Stimulated activated CD4-positive, alpha-beta T cell treated with anti-CD3 and anti-CD28 coated beads, Interleukin-12 subunit alpha, Interleukin-12 subunit beta, amount 100 ng/mL, for 48 hours (primary cell): ENCODE results near the gene BORCS6.

Experiments used
- DNase-seq, 3 donors: peaks; one replicate each; pipeline ENCODE4 v3.0.0-alpha.2; 2020; ENCODE audit warnings: low read depth in 2 of 3, low spot score in 1 of 3

The BORCS6 gene

DNA sequence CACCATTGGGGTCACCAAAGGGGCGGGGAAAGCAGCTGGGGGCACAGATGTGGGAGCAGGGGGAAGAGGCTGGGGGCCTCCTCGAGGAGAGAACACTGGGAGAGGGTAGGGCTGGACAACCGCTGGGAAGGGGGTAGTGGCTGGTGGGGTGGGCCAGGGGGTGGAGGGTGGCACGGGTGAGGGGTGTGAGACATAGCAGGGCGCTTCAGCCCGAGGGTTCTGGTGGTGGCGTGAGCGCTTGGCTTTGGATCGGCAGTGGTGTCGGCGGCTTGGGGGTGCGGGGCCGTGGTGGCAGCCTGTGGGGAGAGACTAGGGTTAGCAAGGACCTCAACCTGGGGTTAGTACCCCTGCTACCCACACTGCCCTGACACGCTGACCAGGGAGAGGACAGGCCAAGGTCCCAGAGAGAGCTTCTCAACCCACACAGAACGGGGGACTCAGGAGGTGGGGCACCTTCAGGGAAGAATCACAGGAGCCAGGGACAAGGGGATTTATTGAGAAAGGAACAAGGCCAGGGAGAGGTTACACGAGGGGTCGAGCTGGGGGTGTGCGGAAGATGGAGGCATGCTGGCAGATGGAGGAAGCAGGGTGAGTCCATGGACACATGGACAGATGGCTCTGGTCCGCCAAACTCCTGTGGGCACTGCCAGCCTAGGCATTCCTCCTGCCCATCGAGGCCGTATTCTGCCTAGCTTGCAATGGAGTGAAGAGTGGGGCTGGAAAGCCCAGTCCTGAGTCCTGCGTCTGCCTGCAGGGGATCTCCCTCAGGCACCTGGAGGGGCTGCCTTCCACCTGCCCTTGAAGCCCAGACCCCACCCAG, 46.2 kb downstream of the BORCS6 start:
- no peak for DNase-seq

DNA sequence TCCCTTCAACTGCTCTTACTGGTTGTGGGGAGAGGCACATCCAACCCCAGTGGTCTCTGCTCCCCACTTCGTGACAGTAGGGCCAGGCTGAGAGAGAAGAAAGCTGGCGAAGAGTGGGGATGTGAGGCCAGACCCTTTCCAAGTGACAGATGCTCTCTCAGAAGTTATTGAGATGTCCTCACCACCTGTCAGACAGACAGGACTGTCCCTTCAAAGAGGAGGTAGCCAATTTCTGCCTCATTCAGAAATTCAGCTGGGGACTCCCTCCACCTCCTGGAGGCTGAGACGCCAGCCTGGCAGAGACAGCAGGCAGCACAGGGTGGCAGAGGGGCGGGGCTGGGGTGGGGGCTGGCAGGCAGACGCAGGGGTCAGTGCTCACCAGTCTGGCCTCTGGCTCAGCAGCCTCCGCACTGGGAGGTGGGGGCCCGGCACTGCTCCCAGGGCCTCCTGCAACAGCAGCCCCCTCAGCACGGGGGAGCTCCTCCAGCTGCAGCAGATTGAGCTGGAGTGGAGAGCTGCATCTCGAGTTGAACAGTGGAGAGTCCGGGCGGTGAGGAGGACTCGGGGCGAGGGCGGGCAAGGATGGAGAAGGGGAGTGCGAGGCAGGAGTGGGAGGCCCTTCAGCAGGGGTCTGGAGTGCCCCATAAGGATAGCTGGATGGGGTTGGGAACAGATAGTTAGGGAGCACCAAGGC, 46.9 kb downstream of the BORCS6 start:
- no peak for DNase-seq

GRCh38 chr17:8142158-8142886, 47.7 kb downstream of the BORCS6 start:
- no peak for DNase-seq

GRCh38 chr17:8141741-8142140, 48.2 kb downstream of the BORCS6 start:
- DNase-seq: no peak

GRCh38 chr17:8141045-8141444, 48.9 kb downstream of the BORCS6 start:
- DNase-seq: no peak

DNA sequence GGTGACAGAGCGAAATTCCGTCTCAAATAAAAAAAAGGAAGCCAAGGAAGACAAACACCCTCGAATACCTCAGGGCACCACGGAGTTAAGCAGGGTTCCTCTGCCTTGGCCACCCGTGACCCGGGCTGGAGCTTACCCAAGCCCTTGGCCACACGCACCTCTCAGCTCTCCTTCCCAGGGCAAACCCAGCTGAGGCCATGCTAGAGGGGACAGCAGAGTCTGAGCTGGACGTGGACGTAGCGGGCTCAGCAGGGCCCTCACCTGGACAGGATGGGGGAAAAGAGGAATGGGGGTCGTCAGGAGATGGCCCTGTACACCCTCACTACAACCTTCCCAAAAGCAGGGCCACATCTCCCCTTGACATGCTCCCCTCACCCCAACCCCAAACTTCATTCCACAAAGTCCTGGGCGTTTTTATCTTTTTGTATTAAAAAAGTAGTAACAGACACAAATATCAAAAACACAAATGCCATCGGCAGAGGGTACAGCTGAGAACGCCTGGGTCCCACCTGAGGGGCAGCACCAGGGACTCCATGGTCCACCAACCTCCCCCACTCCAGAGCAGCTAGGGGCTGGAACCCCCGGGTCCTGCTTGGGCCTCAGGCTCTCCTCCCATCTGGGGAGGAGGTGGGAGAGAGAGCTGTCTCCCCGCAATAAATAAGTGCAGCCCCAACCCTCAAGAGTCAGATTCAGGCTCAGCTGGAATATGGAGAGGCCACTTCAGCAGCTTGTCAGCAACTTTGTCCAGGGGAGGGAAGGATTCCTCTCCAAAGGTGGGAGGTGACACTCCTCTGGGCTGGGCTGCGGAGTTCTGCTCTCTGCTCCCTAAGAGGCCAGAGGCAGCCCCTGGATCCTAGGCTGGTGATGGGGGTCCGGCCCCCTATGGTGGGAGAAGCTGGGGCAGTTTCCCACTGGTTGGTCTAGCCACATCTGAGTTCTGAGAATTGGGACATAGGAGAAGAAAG, 49.6 kb downstream of the BORCS6 start:
- DNase-seq: no peak

DNA sequence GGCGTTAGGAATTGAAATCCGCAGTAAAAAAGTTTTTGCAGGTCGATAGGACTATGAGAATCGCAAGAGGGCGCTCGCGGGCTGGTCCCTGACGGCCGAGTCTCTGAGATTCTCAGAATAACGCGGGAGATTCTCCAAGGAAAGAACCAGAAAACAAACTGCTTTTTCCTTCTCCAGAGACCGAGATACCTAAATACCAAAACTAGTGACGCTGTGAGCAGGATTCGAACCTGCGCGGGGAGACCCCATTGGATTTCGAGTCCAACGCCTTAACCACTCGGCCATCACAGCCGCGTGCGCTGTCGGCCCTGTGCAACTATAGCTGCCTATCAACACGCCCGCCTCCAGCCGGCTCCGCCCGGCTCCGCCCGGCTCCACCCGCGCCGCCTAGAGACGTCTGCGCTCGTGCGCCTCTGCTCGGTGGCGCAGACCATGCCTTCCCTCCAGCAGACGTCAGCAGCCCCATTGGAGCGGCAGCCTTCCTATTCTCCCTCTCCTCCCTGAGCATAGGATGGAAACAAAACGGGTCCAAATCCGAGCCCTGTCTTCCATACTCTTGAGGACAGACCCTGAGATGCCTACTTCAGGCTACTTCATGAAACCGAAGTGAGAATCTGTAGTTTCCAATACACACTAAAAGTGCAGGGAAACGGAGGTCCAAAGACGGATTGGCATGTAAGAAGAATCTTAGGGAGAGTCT, 51.2 kb downstream of the BORCS6 start:
- DNase-seq: peak; percentile 94 to 99 (median 99)

GRCh38 chr17:8138374-8138671, 51.7 kb downstream of the BORCS6 start:
- no peak for DNase-seq
